SH-SY5Y (cell line): ENCODE measurements around the gene CCDC93.

ENCODE experiments used
- GATA2 ChIP-seq: IDR thresholded peaks from 2 replicates; pipeline ENCODE4 v1.6.1; 2011; ENCODE audit warnings: mild to moderate bottlenecking, low read depth, low read length
- GATA3 ChIP-seq: IDR thresholded peaks from 2 replicates; pipeline ENCODE4 v1.6.1; 2011; ENCODE audit warnings: low read depth, mild to moderate bottlenecking, low read length, moderate library complexity

DNA sequence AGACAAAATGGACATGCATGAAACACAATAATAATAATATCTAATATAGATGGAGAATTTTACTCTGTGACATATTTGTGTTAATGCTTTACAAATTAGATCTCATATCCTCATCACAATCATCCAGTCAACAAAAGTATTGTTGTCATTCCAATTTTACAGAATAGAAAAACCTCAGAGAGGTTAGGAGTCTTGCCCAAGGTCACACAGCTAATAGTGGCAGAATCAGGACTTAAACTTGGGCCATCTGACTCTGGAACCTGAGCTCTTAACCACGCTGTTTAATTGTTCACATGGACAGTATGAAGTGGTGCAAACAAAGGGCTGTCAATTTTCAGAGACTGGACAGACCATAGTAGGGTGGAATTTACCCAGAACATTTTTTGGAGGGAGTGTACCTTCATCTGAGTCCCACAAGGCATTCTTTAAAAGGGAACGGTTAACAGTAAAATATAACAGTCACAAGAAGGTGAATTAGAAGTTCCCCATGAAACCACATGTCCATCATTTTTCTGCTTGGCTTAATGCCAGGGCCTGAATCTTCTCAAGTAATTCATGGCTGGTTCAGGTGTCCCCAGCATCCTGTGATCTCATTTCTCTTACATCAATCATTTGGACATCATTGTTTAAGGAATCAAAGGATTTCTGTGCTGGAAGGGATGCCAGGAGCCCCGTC is 35.4 kb upstream of the CCDC93 start:
- TF ChIP-seq GATA3 (no peak), GATA2 (no peak)
